Astrocyte (in vitro differentiated cells and primary cell): ENCODE results near the gene SMYD1.
A peak's percentile ranks its signal among the peaks of the same experiment; 100 is the strongest.

Experiments
- EZH2 ChIP-seq: IDR thresholded peaks from 2 replicates; pipeline ENCODE4 v1.6.1; 2012; ENCODE audit warnings: mild to moderate bottlenecking, low read length, inconsistent platforms; ENCODE audit not compliant: insufficient read depth
- TF ChIP-seq, protein P1 (sequence below): IDR thresholded peaks from 2 replicates; pipeline ENCODE4 v1.5.1; 2011; ENCODE audit warnings: low read depth, mild to moderate bottlenecking, inconsistent platforms, low read length, moderate library complexity; ENCODE audit not compliant: insufficient read depth

- TF ChIP-seq EZH2 = no peak
- TF ChIP-seq, protein P1, sequence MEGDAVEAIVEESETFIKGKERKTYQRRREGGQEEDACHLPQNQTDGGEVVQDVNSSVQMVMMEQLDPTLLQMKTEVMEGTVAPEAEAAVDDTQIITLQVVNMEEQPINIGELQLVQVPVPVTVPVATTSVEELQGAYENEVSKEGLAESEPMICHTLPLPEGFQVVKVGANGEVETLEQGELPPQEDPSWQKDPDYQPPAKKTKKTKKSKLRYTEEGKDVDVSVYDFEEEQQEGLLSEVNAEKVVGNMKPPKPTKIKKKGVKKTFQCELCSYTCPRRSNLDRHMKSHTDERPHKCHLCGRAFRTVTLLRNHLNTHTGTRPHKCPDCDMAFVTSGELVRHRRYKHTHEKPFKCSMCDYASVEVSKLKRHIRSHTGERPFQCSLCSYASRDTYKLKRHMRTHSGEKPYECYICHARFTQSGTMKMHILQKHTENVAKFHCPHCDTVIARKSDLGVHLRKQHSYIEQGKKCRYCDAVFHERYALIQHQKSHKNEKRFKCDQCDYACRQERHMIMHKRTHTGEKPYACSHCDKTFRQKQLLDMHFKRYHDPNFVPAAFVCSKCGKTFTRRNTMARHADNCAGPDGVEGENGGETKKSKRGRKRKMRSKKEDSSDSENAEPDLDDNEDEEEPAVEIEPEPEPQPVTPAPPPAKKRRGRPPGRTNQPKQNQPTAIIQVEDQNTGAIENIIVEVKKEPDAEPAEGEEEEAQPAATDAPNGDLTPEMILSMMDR = peak; percentile 86
Measured at GRCh38 chr2:88159955-88160415, 92.4 kb downstream of the SMYD1 start.
